ENCODE results near the gene ZBTB7C. TPM values are rescaled to one million over a fixed set of nuclear protein-coding genes. Genes with fewer than 3 reads are reported as not detected.

Gene ZBTB7C
- total RNA-seq: not detected
- polyA plus RNA-seq: not detected

DNA sequence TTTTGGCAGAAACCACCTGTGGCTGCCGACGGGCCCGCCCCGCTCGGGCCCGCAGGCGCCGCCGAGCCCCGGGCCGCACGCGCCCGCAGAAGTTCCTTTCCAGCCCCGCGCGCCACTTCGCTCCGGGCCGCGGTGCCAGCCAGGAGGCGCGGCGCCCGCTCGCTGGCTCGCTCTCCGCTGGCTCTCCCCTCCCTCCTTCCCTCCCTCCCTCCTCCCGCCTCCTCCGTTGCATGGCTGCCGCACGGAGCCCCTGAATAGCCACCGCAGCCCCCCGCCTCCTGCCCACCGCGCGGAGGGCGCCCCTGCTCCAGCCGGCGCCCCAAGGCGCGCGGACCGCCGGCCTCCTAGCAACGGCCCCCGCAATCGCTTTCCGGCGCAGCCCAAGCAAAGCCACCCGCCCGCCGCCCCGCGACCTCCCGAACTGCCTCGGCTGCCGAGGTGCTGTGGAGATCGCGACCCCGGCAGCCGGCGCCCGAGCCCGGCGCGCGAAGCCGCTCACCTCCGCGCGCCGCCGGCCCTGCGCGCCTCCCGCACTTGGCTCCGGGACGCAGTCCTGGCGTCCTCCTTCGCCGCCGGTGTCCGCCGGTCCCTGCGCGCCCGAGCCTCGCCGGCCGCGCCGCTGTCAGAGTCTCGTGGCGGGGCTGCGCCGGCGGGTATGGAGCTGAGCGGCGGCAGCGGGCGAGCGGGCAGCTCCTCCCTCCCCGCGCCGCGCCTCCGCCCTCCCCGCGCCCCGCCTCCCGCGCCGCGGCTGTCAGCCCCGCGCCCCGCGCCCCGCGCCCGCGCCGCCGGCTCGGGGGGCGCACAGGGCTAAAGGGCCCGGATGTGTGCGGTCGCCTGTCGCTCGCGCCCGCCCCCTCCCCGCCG is at the start of gene ZBTB7C:
Gene ZBTB7C, minus strand, starts transcription at position 657 of the 864 bp plus-strand sequence.
- peaks cover 0 to 19% (median 10%) of the 10 kb centered on the region in 4 donors for H3K4me1 Mint-ChIP-seq
- H3K27ac Mint-ChIP-seq: no peak within 1 kb of the TSS
- peaks cover 64% of the 10 kb centered on the region for H3K27me3 Mint-ChIP-seq
- ATAC-seq (ENCODE audit: low read depth in 2 of 2): no peak
- peaks cover 15% of the 10 kb centered on the region for H3K4me1 ChIP-seq (ENCODE audit: control insufficient read depth, insufficient read depth, low read length, poor library complexity, severe bottlenecking)
- no peak within 1 kb of the TSS for H3K4me3 ChIP-seq (ENCODE audit: low read depth, low read length)
- no peak within 1 kb of the TSS for H3K27ac ChIP-seq (ENCODE audit: insufficient read depth, low read length, poor library complexity, severe bottlenecking)
- peak in 1 of 3 donors; percentile 16 for DNase-seq
- no peaks in the 10 kb centered on the region for H3K36me3 ChIP-seq (ENCODE audit: control insufficient read depth, insufficient read depth, low read length)
- peak within 1 kb of the TSS; percentile 40 to 88 (median 68) for H3K4me3 Mint-ChIP-seq
- H3K9me3 ChIP-seq (ENCODE audit: control insufficient read depth in 2 of 2, low read length in 2 of 2): no peaks in the 10 kb centered on the region
- H3K9me3 Mint-ChIP-seq: peaks cover 0 to 2% (median 0%) of the 10 kb centered on the region in 7 donors
- no peaks in the 10 kb centered on the region for H3K36me3 Mint-ChIP-seq
- H3K27me3 ChIP-seq (ENCODE audit: control insufficient read depth, insufficient read depth, low read length): peaks cover 36% of the 10 kb centered on the region

DNA sequence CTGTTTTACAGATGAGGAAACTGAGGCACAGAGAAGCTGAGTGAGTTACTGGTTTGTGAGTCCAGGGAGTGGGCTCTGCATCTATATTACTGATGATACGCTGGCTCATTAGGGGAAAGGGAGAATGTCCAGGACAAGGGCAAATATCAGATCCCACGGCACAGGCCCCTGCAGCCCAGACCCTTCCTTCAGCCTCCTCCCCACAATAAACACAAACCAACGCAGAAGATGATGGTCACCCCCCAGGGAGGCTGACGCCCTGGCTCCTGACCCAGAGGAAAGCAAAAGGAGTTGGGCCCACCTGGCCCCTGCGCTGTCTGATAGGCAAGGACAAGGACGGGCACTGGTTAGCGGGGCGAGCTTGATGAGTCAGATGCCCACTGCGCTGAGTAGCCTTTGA is 47.7 kb upstream of the ZBTB7C start:
- no peak overlapping the region for H3K27ac Mint-ChIP-seq
- no peak overlapping the region for H3K4me3 Mint-ChIP-seq
- no peaks in the 10 kb centered on the region for H3K36me3 Mint-ChIP-seq

DNA sequence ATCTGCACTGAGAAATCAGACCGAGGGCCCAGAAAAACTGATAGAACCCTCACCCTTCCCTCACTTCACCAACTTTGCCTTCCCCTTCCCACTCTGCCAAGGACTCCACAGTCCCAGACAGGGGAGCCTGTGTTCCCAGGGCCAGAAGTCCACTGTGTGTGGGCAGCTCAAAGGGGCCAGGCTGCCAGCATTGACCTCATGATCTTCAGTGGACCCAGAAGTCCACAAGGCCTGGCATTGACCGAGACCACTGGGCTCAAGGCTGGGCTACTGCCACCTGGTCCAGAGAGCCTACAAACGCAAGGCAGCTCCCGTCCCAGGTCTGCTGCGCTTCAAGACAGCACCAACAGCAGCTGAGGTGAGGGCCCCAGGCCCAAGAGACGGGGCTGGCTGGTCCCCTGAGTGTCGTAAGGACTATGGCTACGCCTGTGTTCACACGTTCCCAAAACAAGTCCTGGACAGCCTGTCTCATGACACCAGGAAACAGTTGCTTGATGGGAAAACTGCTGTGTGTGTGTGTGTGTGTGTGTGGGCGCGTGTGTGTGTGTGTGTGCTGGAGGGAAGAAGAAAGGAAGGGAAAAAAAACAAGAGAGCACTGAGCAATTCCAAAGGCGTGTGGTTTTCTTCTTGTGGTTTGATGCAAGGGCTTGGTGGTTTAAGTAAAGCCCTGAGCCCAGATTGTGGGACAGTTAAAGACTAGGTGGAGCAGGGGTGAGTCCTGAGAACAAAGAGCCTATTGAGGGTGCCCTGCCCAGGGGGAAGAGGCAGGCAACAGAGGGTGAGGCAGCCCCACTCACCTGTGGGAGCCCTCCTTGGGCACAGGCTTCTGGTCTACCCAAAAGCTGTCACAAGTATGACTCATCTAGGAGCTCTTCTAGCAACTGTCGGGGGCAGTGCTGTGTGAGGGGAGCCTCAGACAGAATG is 46.6 kb upstream of the ZBTB7C start:
- Mint-ChIP-seq H3K27me3 (peaks cover 18% of the 10 kb centered on the region), H3K27ac (no peak overlapping the region), H3K4me3 (no peak overlapping the region), H3K9me3 (peaks cover 0 to 5% (median 0%) of the 10 kb centered on the region in 7 donors), H3K4me1 (peaks cover 0 to 15% (median 4%) of the 10 kb centered on the region in 4 donors), H3K36me3 (no peaks in the 10 kb centered on the region)
- DNase-seq (peak in 1 of 3 donors; percentile 4), ATAC-seq (ENCODE audit: low read depth in 2 of 2) (peak in 1 of 2 donors; percentile 36)
- no peaks in the 10 kb centered on the region for H3K4me1 ChIP-seq (ENCODE audit: control insufficient read depth, insufficient read depth, low read length, poor library complexity, severe bottlenecking)
- H3K4me3 ChIP-seq (ENCODE audit: low read depth, low read length): no peak overlapping the region
- H3K36me3 ChIP-seq (ENCODE audit: control insufficient read depth, insufficient read depth, low read length): no peaks in the 10 kb centered on the region
- H3K9me3 ChIP-seq (ENCODE audit: control insufficient read depth in 2 of 2, low read length in 2 of 2): no peaks in the 10 kb centered on the region
- peaks cover 7% of the 10 kb centered on the region for H3K27me3 ChIP-seq (ENCODE audit: control insufficient read depth, insufficient read depth, low read length)
- no peak overlapping the region for H3K27ac ChIP-seq (ENCODE audit: insufficient read depth, low read length, poor library complexity, severe bottlenecking)

More for the DNA sequence above, 47.7 kb upstream of the ZBTB7C start:
- Histone ChIP-seq H3K4me1 (ENCODE audit: control insufficient read depth, insufficient read depth, low read length, poor library complexity, severe bottlenecking) (no peaks in the 10 kb centered on the region), H3K36me3 (ENCODE audit: control insufficient read depth, insufficient read depth, low read length) (no peaks in the 10 kb centered on the region), H3K27ac (ENCODE audit: insufficient read depth, low read length, poor library complexity, severe bottlenecking) (no peak overlapping the region), H3K27me3 (ENCODE audit: control insufficient read depth, insufficient read depth, low read length) (peaks cover 7% of the 10 kb centered on the region), H3K4me3 (ENCODE audit: low read depth, low read length) (no peak overlapping the region), H3K9me3 (ENCODE audit: control insufficient read depth in 2 of 2, low read length in 2 of 2) (no peaks in the 10 kb centered on the region)
- H3K9me3 Mint-ChIP-seq: peaks cover 0 to 5% (median 0%) of the 10 kb centered on the region in 7 donors
- ATAC-seq (ENCODE audit: low read depth in 2 of 2) (no peak), DNase-seq (no peak)
- H3K4me1 Mint-ChIP-seq: peaks cover 0 to 15% (median 4%) of the 10 kb centered on the region in 4 donors
- H3K27me3 Mint-ChIP-seq: peaks cover 23% of the 10 kb centered on the region

DNA sequence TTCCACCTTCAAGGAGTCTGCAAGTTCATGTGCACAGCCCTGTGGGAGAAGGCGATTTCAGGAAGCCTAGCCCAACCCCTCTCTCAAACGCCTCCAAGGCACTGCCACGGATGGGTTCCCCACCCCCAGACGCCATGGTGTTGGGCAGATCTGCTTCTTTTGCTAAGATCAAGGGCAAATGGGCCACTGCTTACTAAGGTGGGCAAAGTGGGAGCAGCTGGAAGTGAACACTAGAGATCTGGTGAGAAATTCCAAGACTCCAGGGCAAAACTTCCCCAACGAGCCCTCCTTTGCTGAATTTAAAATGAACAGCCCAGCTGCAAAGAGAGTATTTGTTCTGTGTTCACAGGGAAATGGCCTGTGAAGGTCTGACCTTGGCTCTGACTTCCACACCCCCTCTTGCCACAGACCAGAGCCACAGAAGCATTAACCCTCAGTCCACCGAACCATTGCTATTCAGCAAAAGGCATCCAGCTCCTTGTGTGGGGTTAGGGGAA is 45.1 kb upstream of the ZBTB7C start:
- Histone ChIP-seq H3K9me3 (ENCODE audit: control insufficient read depth in 2 of 2, low read length in 2 of 2) (no peaks in the 10 kb centered on the region), H3K27me3 (ENCODE audit: control insufficient read depth, insufficient read depth, low read length) (peaks cover 5% of the 10 kb centered on the region), H3K27ac (ENCODE audit: insufficient read depth, low read length, poor library complexity, severe bottlenecking) (no peak overlapping the region), H3K4me3 (ENCODE audit: low read depth, low read length) (no peak overlapping the region), H3K36me3 (ENCODE audit: control insufficient read depth, insufficient read depth, low read length) (no peaks in the 10 kb centered on the region), H3K4me1 (ENCODE audit: control insufficient read depth, insufficient read depth, low read length, poor library complexity, severe bottlenecking) (no peaks in the 10 kb centered on the region)
- Mint-ChIP-seq H3K4me3 (no peak overlapping the region), H3K4me1 (peaks cover 0 to 15% (median 4%) of the 10 kb centered on the region in 4 donors), H3K9me3 (peaks cover 0 to 5% (median 0%) of the 10 kb centered on the region in 7 donors), H3K27me3 (peaks cover 16% of the 10 kb centered on the region), H3K27ac (no peak overlapping the region), H3K36me3 (no peaks in the 10 kb centered on the region)
- ATAC-seq (ENCODE audit: low read depth in 2 of 2): no peak
- DNase-seq: no peak

DNA sequence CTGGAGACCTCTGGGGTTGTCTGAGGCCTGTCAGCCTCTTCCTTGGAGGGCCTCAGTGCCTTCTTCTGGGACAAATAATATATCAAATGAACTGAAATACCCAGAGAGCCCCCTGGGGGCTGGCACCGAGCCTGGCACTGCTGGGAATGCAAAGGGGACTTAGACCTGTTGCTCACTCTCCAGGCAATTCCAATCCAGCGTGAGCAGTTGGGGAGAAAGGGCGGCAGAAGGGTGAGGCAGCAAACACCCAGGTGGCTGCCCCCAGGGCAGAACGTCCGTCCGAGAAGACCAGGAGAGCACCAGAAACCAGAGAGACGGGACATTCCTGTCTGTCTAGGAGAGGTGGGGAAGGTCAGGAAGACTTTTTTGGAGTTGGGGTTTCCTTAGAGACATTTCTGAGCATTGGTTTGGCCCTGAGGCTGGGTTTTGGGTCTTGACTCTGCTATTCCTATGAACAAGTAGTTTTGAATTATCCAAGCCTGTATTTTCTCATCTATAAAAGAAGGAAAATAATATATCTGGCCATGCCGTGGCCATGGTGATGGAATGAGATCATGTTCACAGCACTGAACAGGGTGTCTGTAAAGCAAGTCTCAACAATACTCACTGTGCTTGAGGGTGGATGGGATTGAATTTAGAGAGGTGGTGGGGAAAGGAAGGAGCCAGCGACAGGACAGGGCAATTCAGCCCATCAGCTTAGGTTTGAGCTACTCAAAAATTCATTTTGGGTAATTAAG is 44.3 kb upstream of the ZBTB7C start:
- ATAC-seq (ENCODE audit: low read depth in 2 of 2) (no peak), DNase-seq (no peak)
- no peaks in the 10 kb centered on the region for H3K27me3 ChIP-seq (ENCODE audit: control insufficient read depth, insufficient read depth, low read length)
- no peaks in the 10 kb centered on the region for H3K36me3 ChIP-seq (ENCODE audit: control insufficient read depth, insufficient read depth, low read length)
- no peaks in the 10 kb centered on the region for H3K4me1 ChIP-seq (ENCODE audit: control insufficient read depth, insufficient read depth, low read length, poor library complexity, severe bottlenecking)
- peaks cover 0 to 15% (median 4%) of the 10 kb centered on the region in 4 donors for H3K4me1 Mint-ChIP-seq
- no peak overlapping the region for H3K4me3 Mint-ChIP-seq
- peaks cover 0 to 5% (median 0%) of the 10 kb centered on the region in 7 donors for H3K9me3 Mint-ChIP-seq
- H3K27ac ChIP-seq (ENCODE audit: insufficient read depth, low read length, poor library complexity, severe bottlenecking): no peak overlapping the region
- no peaks in the 10 kb centered on the region for H3K36me3 Mint-ChIP-seq
- no peak overlapping the region for H3K4me3 ChIP-seq (ENCODE audit: low read depth, low read length)
- no peak overlapping the region for H3K27ac Mint-ChIP-seq
- peaks cover 16% of the 10 kb centered on the region for H3K27me3 Mint-ChIP-seq
- H3K9me3 ChIP-seq (ENCODE audit: control insufficient read depth in 2 of 2, low read length in 2 of 2): no peaks in the 10 kb centered on the region

DNA sequence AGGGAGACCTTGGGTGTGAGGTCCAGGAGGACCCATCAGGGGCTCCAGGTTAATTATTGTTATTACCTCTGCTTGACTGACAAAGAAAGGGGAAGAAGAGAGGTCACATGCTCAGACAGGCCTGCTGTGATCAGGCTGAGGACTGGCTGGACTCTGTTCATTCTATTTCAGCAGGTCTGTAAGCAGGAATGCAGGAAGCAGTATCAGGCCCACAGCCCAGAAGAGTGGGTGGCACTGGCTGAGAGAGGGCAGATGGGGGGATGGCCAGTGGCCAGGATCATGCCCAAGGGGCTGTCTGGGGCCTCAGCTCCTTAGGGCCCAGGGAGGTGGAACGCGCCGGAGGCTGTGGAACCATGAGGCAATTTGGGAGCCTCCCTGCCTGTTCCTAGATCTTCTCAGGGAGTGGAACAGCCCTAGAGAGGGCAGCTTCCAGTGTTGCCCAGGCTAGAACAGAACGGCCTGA is 43.7 kb upstream of the ZBTB7C start:
- ATAC-seq (ENCODE audit: low read depth in 2 of 2) (no peak), DNase-seq (no peak)
- peaks cover 0 to 15% (median 4%) of the 10 kb centered on the region in 4 donors for H3K4me1 Mint-ChIP-seq
- no peaks in the 10 kb centered on the region for H3K36me3 ChIP-seq (ENCODE audit: control insufficient read depth, insufficient read depth, low read length)
- no peak overlapping the region for H3K4me3 ChIP-seq (ENCODE audit: low read depth, low read length)
- H3K27ac Mint-ChIP-seq: no peak overlapping the region
- H3K9me3 ChIP-seq (ENCODE audit: control insufficient read depth in 2 of 2, low read length in 2 of 2): no peaks in the 10 kb centered on the region
- no peaks in the 10 kb centered on the region for H3K36me3 Mint-ChIP-seq
- peaks cover 0 to 5% (median 0%) of the 10 kb centered on the region in 7 donors for H3K9me3 Mint-ChIP-seq
- H3K27ac ChIP-seq (ENCODE audit: insufficient read depth, low read length, poor library complexity, severe bottlenecking): no peak overlapping the region
- H3K4me3 Mint-ChIP-seq: no peak overlapping the region
- H3K27me3 ChIP-seq (ENCODE audit: control insufficient read depth, insufficient read depth, low read length): no peaks in the 10 kb centered on the region
- no peaks in the 10 kb centered on the region for H3K4me1 ChIP-seq (ENCODE audit: control insufficient read depth, insufficient read depth, low read length, poor library complexity, severe bottlenecking)
- peaks cover 16% of the 10 kb centered on the region for H3K27me3 Mint-ChIP-seq

DNA sequence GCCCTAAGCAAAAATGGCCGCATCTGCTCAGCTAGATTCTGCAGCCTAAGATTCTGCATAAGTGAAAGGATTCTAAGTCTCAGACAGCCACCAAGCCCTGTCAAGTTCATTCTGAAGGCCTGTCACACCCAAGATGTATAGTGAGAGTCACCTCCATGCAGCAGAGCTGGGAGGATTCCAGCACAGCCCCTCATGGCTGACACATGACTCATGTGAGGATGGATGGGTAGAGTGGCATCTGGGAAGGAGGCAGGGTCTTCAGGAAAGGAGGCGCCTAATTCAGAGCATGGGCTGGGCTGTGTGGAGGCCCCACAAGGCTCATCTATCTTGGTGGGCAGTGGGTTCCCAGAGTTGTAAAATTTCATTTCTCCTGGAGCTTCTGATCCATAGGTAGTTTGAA is 41.5 kb upstream of the ZBTB7C start:
- Mint-ChIP-seq H3K27me3 (peaks cover 10% of the 10 kb centered on the region), H3K4me1 (peaks cover 0 to 6% (median under 1%) of the 10 kb centered on the region in 4 donors), H3K9me3 (peaks cover 0 to 3% (median 0%) of the 10 kb centered on the region in 7 donors), H3K4me3 (no peak overlapping the region), H3K27ac (no peak overlapping the region), H3K36me3 (no peaks in the 10 kb centered on the region)
- Histone ChIP-seq H3K27me3 (ENCODE audit: control insufficient read depth, insufficient read depth, low read length) (peaks cover 2% of the 10 kb centered on the region), H3K4me1 (ENCODE audit: control insufficient read depth, insufficient read depth, low read length, poor library complexity, severe bottlenecking) (no peaks in the 10 kb centered on the region), H3K9me3 (ENCODE audit: control insufficient read depth in 2 of 2, low read length in 2 of 2) (no peaks in the 10 kb centered on the region), H3K4me3 (ENCODE audit: low read depth, low read length) (no peak overlapping the region), H3K27ac (ENCODE audit: insufficient read depth, low read length, poor library complexity, severe bottlenecking) (no peak overlapping the region), H3K36me3 (ENCODE audit: control insufficient read depth, insufficient read depth, low read length) (no peaks in the 10 kb centered on the region)
- ATAC-seq (ENCODE audit: low read depth in 2 of 2) (no peak), DNase-seq (no peak)

All from CD4-positive, CD25-positive, alpha-beta regulatory T cell (primary cell).